ENCODE data around the gene TSSK6. TPM values are rescaled to one million over a fixed set of nuclear protein-coding genes. Genes with fewer than 3 reads are reported as not detected.
A peak's percentile ranks its signal among the peaks of the same experiment; 100 is the strongest.

Gene TSSK6
- total RNA-seq, 4 donors from 2014 or later = 0.33 to 3.7 (median 1.5) TPM

- peak overlapping the region in 1 of 4 donors; percentile 71 for H3K27ac ChIP-seq (replicated peaks in 1 of 4)
- H3K4me3 ChIP-seq = no peak overlapping the region
- TF ChIP-seq POLR2AphosphoS5 (IDR thresholded peaks at IDR 0.05) (no peak), EP300 (IDR thresholded peaks at IDR 0.05) (no peak), POLR2A (IDR thresholded peaks at IDR 0.05; ENCODE audit: low read depth) (no peak)
- TF ChIP-seq, protein P1, sequence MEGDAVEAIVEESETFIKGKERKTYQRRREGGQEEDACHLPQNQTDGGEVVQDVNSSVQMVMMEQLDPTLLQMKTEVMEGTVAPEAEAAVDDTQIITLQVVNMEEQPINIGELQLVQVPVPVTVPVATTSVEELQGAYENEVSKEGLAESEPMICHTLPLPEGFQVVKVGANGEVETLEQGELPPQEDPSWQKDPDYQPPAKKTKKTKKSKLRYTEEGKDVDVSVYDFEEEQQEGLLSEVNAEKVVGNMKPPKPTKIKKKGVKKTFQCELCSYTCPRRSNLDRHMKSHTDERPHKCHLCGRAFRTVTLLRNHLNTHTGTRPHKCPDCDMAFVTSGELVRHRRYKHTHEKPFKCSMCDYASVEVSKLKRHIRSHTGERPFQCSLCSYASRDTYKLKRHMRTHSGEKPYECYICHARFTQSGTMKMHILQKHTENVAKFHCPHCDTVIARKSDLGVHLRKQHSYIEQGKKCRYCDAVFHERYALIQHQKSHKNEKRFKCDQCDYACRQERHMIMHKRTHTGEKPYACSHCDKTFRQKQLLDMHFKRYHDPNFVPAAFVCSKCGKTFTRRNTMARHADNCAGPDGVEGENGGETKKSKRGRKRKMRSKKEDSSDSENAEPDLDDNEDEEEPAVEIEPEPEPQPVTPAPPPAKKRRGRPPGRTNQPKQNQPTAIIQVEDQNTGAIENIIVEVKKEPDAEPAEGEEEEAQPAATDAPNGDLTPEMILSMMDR (IDR thresholded peaks at IDR 0.05) = no peak
- H3K27me3 ChIP-seq = no peaks in the 10 kb centered on the region
- H3K9me3 ChIP-seq = no peaks in the 10 kb centered on the region
- intact Hi-C loops (cut with DNase I) = loop anchor here (10.0 kb wide), 1 partner anchor 73 kb away; no protein-coding TSS in a partner anchor
- peaks cover 40 to 63% (median 59%) of the 10 kb centered on the region in 4 donors for H3K4me1 ChIP-seq
- peaks cover 1 to 15% (median 6%) of the 10 kb centered on the region in 4 donors for H3K36me3 ChIP-seq
- WGBS = 71% methylated on average over 7 of the region's 9 CpGs
- no peak for DNase-seq (ENCODE audit: extremely low spot score)
These were observed 28.0 kb downstream of the TSSK6 start for GRCh38 chr19:19487077-19487949.

DNA sequence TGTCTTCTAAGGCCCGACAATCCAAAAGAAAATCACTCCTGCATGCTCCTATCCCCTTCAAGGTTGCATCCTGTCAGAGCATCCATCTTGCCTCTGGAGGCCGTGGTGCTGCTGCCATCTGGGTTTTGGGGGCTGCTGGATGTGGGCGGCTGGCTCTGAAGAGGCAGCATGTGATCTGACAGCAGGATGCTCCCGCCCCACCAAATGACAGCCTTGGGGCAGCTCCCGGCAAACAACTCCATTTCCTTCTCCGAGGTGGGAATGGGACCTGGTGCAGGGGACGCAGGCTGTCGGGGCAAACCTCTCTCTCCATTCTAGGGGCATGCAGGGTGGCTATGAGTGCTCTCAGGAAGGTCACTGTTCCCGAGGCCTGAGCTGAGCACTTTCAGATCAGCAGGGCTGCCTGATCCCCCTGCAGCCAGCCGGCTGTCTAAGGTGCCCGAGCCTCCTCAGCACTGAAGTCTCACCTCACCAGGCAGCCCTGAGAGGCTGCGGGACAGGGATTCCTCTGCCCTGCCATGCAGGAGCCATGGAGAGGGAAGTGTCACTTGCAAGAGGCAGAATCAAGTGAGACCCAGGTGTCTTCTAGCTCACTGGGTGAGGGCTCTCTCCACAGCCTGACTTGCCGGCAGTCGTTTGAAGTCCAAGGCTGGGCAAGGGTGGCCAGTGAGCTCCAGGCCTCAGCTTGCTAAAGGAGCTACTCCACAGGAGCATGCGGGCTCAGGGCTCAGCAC lies 28.8 kb downstream of the TSSK6 start:
- Histone ChIP-seq H3K27ac (replicated peaks in 1 of 4) (no peak overlapping the region), H3K4me3 (no peak overlapping the region), H3K36me3 (peaks cover 0 to 13% (median 3%) of the 10 kb centered on the region in 4 donors), H3K27me3 (no peaks in the 10 kb centered on the region), H3K4me1 (peaks cover 40 to 63% (median 59%) of the 10 kb centered on the region in 4 donors), H3K9me3 (no peaks in the 10 kb centered on the region)
- WGBS = 83% methylated on average over 3 of the region's 15 CpGs
- intact Hi-C loops (cut with DNase I) = loop anchor here (10.0 kb wide), 1 partner anchor 72 kb away; no protein-coding TSS in a partner anchor
- TF ChIP-seq POLR2A (IDR thresholded peaks at IDR 0.05; ENCODE audit: low read depth) = no peak
- DNase-seq (ENCODE audit: extremely low spot score) = no peak

GRCh38 chr19:19485998-19486290 lies 29.4 kb downstream of the TSSK6 start:
- Histone ChIP-seq H3K27ac (replicated peaks in 1 of 4) (no peak overlapping the region), H3K36me3 (peaks cover 0 to 17% (median 6%) of the 10 kb centered on the region in 4 donors), H3K27me3 (no peaks in the 10 kb centered on the region), H3K4me3 (no peak overlapping the region), H3K9me3 (no peaks in the 10 kb centered on the region), H3K4me1 (peaks cover 40 to 63% (median 58%) of the 10 kb centered on the region in 4 donors)
- intact Hi-C loops (cut with DNase I) = loop anchor here (10.0 kb wide), 1 partner anchor 71 kb away; no protein-coding TSS in a partner anchor
- TF ChIP-seq EP300 (IDR thresholded peaks at IDR 0.05) (no peak), POLR2AphosphoS5 (IDR thresholded peaks at IDR 0.05) (no peak), POLR2A (IDR thresholded peaks at IDR 0.05; ENCODE audit: low read depth) (no peak)
- TF ChIP-seq, protein P1 (IDR thresholded peaks at IDR 0.05) = no peak
- WGBS = 87% methylated on average over 5 of the region's 5 CpGs
- DNase-seq (ENCODE audit: extremely low spot score) = no peak

DNA sequence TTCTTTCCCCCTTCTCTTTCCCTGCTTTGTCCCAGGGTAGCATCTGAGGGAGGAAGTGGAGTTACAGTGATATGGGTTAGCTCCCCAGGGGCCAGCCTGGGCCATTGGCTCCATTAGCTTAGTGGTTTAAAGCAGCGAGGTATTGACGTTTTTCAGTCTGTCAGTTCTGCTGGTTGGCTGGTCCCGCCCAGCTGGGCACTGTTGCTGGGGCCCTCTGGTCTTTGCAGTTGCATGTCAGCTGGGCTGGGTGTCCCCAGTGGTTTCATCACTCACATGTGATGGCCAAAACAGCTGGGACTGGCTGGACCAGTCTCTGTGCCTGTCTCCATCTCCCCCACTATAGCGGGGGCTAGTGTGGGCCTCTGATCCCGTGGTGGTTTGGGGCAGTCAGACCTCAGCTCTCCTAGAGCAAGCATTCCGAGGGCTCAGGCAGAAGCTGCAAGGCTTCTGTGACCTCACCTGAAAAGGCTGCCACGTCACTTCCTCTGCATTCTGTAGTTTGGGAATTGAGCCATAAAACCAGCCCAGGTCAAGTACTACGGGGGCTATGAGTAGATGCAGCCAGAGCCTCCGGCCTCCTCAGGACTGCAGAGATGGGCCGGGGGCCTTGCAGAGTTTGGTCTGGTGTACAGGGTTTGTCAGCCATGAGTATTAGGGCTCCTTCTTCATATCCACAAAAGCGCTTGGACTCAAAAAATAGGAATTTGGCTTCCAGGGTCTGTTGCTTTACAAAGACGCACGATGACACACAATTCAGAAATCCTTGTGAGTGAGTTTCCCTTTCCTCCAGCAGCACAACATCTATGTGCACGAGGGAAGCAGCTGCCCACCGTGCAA lies 30.0 kb downstream of the TSSK6 start:
- Histone ChIP-seq H3K36me3 (peaks cover 0 to 23% (median 8%) of the 10 kb centered on the region in 4 donors), H3K4me1 (peaks cover 38 to 58% (median 54%) of the 10 kb centered on the region in 4 donors), H3K27me3 (no peaks in the 10 kb centered on the region), H3K4me3 (no peak overlapping the region), H3K27ac (replicated peaks in 1 of 4) (no peak overlapping the region), H3K9me3 (no peaks in the 10 kb centered on the region)
- intact Hi-C loops (cut with DNase I) = loop anchor here (10.0 kb wide), 1 partner anchor 71 kb away; no protein-coding TSS in a partner anchor
- WGBS = 74% methylated on average over 11 of the region's 15 CpGs
- DNase-seq (ENCODE audit: extremely low spot score) = no peak
- TF ChIP-seq POLR2A (IDR thresholded peaks at IDR 0.05; ENCODE audit: low read depth) (no peak), EP300 (IDR thresholded peaks at IDR 0.05) (no peak), POLR2AphosphoS5 (IDR thresholded peaks at IDR 0.05) (no peak)
- TF ChIP-seq, protein P1 (IDR thresholded peaks at IDR 0.05) = no peak

Measured in esophagus muscularis mucosa (tissue), 4 donors.